ENCODE measurements around the gene SIRPG. TPM values are rescaled to one million over a fixed set of nuclear protein-coding genes. Genes with fewer than 3 reads are reported as not detected.
A peak's percentile ranks its signal among the peaks of the same experiment; 100 is the strongest.

Gene SIRPG
- total and polyA plus RNA-seq, 2 of the 8 experiments (the other 6 are each of a cell fraction or from before 2014, with no cell fraction given), result 0.08 TPM; not detected in 1

- no peak overlapping the region for H3K14ac ChIP-seq (ENCODE audit: insufficient read length)
- H3K56ac ChIP-seq (replicated peaks; ENCODE audit: insufficient read length, low read depth, low read length), result no peak overlapping the region
- H2BK12ac ChIP-seq (ENCODE audit: low read depth, low read length), result no peak overlapping the region
- H3K4me3 ChIP-seq (ENCODE audit: extremely low read depth in 1 of 4, insufficient read depth in 2 of 4, low read depth in 3 of 4, low read length in 4 of 4), result no peak overlapping the region
- no peak overlapping the region for H3K4ac ChIP-seq (replicated peaks; ENCODE audit: insufficient read length, low read depth, low read length)
- no peak overlapping the region for H2BK120ac ChIP-seq (replicated peaks; ENCODE audit: low read depth, low read length)
- no peak overlapping the region for H4K8ac ChIP-seq (ENCODE audit: extremely low read depth, insufficient read depth, low read length)
- H3K23ac ChIP-seq (ENCODE audit: insufficient read length), result no peak overlapping the region
- no peak overlapping the region for H3K9ac ChIP-seq (replicated peaks in 1 of 4; ENCODE audit: extremely low read depth in 1 of 4, low read depth in 3 of 4, low read length in 3 of 4)
- H2AK5ac ChIP-seq (ENCODE audit: low read depth, low read length), result no peak overlapping the region
- no peaks in the 10 kb centered on the region for H3K79me1 ChIP-seq (ENCODE audit: low read depth, low read length)
- DNase-seq (ENCODE audit: low read depth in 1 of 2, low spot score in 2 of 2), result peak in 1 of 2 experiments; percentile 11
- no peak overlapping the region for H2BK20ac ChIP-seq (ENCODE audit: low read length)
- no peaks in the 10 kb centered on the region for H3K9me3 ChIP-seq (ENCODE audit: insufficient read depth in 2 of 2, low read depth in 1 of 2, low read length in 1 of 2)
- 55% methylated on average over 3 of the region's 3 CpGs; no CpG with 5 or more reads in 1 of the 2 experiments for WGBS, 2 experiments (ENCODE audit: extremely low coverage in 1 of 2, insufficient coverage in 1 of 2, insufficient read length in 1 of 2, insufficient replicate concordance in 2 of 2, low coverage in 1 of 2, low lambda C conversion rate in 2 of 2, missing lambda C conversion rate in 1 of 2)
- no peaks in the 10 kb centered on the region for H4K20me1 ChIP-seq (replicated peaks in 1 of 2; ENCODE audit: control insufficient read depth in 1 of 2, insufficient read depth in 2 of 2, low read length in 2 of 2)
- H4K91ac ChIP-seq (replicated peaks; ENCODE audit: insufficient read length, low read length), result no peak overlapping the region
- no peaks in the 10 kb centered on the region for H3K23me2 ChIP-seq (ENCODE audit: low read depth, low read length)
- H3K18ac ChIP-seq (ENCODE audit: extremely low read depth, low read length), result no peak overlapping the region
- H4K5ac ChIP-seq (ENCODE audit: insufficient read length, low read depth, low read length), result no peak overlapping the region
- no peaks in the 10 kb centered on the region for H3K36me3 ChIP-seq (ENCODE audit: control insufficient read depth in 2 of 4, insufficient read depth in 4 of 4, low read length in 3 of 4)
- POLR2A ChIA-PET (ENCODE audit: partially characterized antibody), result no interaction called here
- no peak overlapping the region for H2BK5ac ChIP-seq (ENCODE audit: low read depth, low read length)
- H3K79me2 ChIP-seq (ENCODE audit: control insufficient read depth in 1 of 2, insufficient read depth in 2 of 2, low read length in 2 of 2), result no peaks in the 10 kb centered on the region
- no peak for FAIRE-seq
- H3K27me3 ChIP-seq (replicated peaks in 1 of 4; ENCODE audit: control insufficient read depth in 3 of 4, extremely low read depth in 1 of 4, insufficient read depth in 3 of 4, low read length in 3 of 4), result no peaks in the 10 kb centered on the region; a peak in 1 of 7 replicates
- CTCF ChIA-PET (ENCODE audit: partially characterized antibody), result no interaction called here
- no peak overlapping the region for H2BK15ac ChIP-seq (ENCODE audit: low read length)
- H3K4me2 ChIP-seq (ENCODE audit: insufficient read depth in 1 of 2, low read depth in 2 of 2, low read length in 2 of 2), result no peak overlapping the region
- H3K4me1 ChIP-seq (replicated peaks in 1 of 4; ENCODE audit: control insufficient read depth in 3 of 4, insufficient read depth in 4 of 4, low read length in 3 of 4), result no peaks in the 10 kb centered on the region
- no peak for TF ChIP-seq BRCA1 (IDR thresholded peaks at IDR 0.05; ENCODE audit: low read depth, low read length)
- no peak for TF ChIP-seq SP4 (IDR thresholded peaks at IDR 0.05; ENCODE audit: low read length)
- no peak for TF ChIP-seq HDAC2 (IDR thresholded peaks at IDR 0.05; ENCODE audit: borderline replicate concordance in 1 of 2, low read depth in 2 of 2, low read length in 2 of 2)
- TF ChIP-seq YY1 (IDR thresholded peaks at IDR 0.05; ENCODE audit: low read depth, low read length), result no peak
- TF ChIP-seq SIX5 (IDR thresholded peaks at IDR 0.05; ENCODE audit: low read depth, low read length), result no peak
- no peak for TF ChIP-seq JUND (IDR thresholded peaks at IDR 0.05; ENCODE audit: low read length)
- no peak for TF ChIP-seq RFX5 (IDR thresholded peaks at IDR 0.05; ENCODE audit: borderline replicate concordance, low read depth, low read length)
- no peak for TF ChIP-seq EP300 (IDR thresholded peaks at IDR 0.05; ENCODE audit: borderline replicate concordance in 1 of 2, low read depth in 2 of 2, low read length in 2 of 2)
- no peak for TF ChIP-seq SIRT6 (IDR thresholded peaks at IDR 0.05; ENCODE audit: low read length)
- no peak for TF ChIP-seq KDM5A (IDR thresholded peaks at IDR 0.05; ENCODE audit: low read length)
- no peak overlapping the region for H2AFZ ChIP-seq (ENCODE audit: low read length)
- no peak overlapping the region for H3K27ac ChIP-seq (ENCODE audit: low read depth, low read length)
Measured at GRCh38 chr20:1686151-1686748, 28.7 kb upstream of the SIRPG start.
